ENCODE data around the gene PSMC6.

PSMC6 gene

DNA sequence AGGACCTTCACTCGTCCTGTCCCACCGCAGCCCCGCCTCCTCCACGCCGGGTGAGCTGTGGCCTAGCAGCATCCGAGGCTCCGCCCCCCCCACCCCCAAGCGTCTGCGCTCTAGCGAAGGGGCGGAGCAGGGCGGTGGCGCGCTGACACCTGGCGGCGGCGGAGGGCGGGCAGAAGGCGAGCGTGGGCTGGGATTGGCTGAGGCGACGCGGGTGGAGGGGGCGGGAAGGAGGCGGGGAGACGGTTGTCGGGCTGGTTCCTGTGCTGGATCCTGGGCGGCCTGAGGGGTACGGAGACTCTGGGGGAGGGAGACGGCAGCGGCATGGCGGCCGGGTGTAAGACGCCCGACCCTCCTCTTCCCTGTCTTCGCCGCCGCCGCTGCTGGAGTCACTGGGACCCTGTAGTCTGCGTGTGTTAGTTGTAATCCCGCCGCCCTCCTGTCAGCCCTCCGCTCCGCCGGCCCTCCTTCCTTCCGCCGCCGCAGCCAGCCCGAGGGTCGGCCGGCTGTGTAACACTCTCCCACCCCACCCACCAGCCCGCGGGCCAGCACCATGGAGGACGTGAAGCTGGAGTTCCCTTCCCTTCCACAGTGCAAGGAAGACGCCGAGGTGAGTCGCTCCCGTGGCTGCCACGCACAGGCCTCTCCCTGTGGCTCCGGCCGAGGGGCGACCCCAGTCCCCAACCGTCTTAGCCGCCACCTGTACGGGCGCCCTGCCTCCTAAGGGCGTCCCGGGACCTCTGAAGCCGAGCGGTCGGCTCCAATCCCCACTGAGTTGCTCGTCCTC lies 23.1 kb downstream of the PSMC6 start, which contains the start of gene STYX (continued):
- TF ChIP-seq, protein P1, sequence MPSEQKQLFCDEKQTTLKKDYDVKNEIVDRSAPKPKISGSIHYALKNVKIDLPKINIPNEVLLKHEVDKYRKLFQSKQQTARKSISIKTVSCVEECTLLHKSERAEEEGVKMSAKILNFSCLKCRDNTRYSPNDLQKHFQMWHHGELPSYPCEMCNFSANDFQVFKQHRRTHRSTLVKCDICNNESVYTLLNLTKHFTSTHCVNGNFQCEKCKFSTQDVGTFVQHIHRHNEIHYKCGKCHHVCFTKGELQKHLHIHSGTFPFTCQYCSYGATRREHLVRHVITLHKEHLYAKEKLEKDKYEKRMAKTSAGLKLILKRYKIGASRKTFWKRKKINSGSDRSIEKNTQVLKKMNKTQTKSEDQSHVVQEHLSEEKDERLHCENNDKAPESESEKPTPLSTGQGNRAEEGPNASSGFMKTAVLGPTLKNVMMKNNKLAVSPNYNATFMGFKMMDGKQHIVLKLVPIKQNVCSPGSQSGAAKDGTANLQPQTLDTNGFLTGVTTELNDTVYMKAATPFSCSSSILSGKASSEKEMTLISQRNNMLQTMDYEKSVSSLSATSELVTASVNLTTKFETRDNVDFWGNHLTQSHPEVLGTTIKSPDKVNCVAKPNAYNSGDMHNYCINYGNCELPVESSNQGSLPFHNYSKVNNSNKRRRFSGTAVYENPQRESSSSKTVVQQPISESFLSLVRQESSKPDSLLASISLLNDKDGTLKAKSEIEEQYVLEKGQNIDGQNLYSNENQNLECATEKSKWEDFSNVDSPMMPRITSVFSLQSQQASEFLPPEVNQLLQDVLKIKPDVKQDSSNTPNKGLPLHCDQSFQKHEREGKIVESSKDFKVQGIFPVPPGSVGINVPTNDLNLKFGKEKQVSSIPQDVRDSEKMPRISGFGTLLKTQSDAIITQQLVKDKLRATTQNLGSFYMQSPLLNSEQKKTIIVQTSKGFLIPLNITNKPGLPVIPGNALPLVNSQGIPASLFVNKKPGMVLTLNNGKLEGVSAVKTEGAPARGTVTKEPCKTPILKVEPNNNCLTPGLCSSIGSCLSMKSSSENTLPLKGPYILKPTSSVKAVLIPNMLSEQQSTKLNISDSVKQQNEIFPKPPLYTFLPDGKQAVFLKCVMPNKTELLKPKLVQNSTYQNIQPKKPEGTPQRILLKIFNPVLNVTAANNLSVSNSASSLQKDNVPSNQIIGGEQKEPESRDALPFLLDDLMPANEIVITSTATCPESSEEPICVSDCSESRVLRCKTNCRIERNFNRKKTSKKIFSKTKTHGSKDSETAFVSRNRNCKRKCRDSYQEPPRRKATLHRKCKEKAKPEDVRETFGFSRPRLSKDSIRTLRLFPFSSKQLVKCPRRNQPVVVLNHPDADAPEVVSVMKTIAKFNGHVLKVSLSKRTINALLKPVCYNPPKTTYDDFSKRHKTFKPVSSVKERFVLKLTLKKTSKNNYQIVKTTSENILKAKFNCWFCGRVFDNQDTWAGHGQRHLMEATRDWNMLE (tag by site-specific recombination; conservative IDR thresholded peaks at IDR 0.05; ENCODE audit: low read depth): no peak
- TF ChIP-seq, protein P2, sequence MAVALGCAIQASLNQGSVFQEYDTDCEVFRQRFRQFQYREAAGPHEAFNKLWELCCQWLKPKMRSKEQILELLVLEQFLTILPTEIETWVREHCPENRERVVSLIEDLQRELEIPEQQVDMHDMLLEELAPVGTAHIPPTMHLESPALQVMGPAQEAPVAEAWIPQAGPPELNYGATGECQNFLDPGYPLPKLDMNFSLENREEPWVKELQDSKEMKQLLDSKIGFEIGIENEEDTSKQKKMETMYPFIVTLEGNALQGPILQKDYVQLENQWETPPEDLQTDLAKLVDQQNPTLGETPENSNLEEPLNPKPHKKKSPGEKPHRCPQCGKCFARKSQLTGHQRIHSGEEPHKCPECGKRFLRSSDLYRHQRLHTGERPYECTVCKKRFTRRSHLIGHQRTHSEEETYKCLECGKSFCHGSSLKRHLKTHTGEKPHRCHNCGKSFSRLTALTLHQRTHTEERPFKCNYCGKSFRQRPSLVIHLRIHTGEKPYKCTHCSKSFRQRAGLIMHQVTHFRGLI (tag by site-specific recombination; IDR thresholded peaks at IDR 0.05): no peak
- TF ChIP-seq ZNF202 (tag by site-specific recombination; IDR thresholded peaks at IDR 0.05; ENCODE audit: borderline replicate concordance): no peak
- TF ChIP-seq ZNF138 (tag by site-specific recombination; IDR thresholded peaks at IDR 0.05; ENCODE audit: borderline replicate concordance): no peak
- TF ChIP-seq, protein P3, sequence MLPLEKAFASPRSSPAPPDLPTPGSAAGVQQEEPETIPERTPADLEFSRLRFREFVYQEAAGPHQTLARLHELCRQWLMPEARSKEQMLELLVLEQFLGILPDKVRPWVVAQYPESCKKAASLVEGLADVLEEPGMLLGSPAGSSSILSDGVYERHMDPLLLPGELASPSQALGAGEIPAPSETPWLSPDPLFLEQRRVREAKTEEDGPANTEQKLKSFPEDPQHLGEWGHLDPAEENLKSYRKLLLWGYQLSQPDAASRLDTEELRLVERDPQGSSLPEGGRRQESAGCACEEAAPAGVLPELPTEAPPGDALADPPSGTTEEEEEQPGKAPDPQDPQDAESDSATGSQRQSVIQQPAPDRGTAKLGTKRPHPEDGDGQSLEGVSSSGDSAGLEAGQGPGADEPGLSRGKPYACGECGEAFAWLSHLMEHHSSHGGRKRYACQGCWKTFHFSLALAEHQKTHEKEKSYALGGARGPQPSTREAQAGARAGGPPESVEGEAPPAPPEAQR (tag by site-specific recombination; IDR thresholded peaks at IDR 0.05): no peak
- TF ChIP-seq, protein P4, sequence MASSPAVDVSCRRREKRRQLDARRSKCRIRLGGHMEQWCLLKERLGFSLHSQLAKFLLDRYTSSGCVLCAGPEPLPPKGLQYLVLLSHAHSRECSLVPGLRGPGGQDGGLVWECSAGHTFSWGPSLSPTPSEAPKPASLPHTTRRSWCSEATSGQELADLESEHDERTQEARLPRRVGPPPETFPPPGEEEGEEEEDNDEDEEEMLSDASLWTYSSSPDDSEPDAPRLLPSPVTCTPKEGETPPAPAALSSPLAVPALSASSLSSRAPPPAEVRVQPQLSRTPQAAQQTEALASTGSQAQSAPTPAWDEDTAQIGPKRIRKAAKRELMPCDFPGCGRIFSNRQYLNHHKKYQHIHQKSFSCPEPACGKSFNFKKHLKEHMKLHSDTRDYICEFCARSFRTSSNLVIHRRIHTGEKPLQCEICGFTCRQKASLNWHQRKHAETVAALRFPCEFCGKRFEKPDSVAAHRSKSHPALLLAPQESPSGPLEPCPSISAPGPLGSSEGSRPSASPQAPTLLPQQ (tag by site-specific recombination; IDR thresholded peaks at IDR 0.05): peak; percentile 59; the same call in 1 of the 2 replicates
- no peak for TF ChIP-seq HOXC10 (CRISPR knock-in tag; IDR thresholded peaks at IDR 0.05)
- no peak for TF ChIP-seq ZNF560 (tag by site-specific recombination; IDR thresholded peaks at IDR 0.05; ENCODE audit: borderline replicate concordance)
- TF ChIP-seq ZBTB8A (tag by site-specific recombination; IDR thresholded peaks at IDR 0.05): peak; percentile 61; the same call in 1 of the 2 replicates
- TF ChIP-seq, protein P5, sequence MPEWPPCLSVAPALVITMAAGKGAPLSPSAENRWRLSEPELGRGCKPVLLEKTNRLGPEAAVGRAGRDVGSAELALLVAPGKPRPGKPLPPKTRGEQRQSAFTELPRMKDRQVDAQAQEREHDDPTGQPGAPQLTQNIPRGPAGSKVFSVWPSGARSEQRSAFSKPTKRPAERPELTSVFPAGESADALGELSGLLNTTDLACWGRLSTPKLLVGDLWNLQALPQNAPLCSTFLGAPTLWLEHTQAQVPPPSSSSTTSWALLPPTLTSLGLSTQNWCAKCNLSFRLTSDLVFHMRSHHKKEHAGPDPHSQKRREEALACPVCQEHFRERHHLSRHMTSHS (tag by site-specific recombination; IDR thresholded peaks at IDR 0.05): no peak
- no peak for TF ChIP-seq ZNF23 (tag by site-specific recombination; IDR thresholded peaks at IDR 0.05; ENCODE audit: borderline replicate concordance)
- TF ChIP-seq ZNF792 (tag by site-specific recombination; IDR thresholded peaks at IDR 0.05): no peak
- TF ChIP-seq, protein P6, sequence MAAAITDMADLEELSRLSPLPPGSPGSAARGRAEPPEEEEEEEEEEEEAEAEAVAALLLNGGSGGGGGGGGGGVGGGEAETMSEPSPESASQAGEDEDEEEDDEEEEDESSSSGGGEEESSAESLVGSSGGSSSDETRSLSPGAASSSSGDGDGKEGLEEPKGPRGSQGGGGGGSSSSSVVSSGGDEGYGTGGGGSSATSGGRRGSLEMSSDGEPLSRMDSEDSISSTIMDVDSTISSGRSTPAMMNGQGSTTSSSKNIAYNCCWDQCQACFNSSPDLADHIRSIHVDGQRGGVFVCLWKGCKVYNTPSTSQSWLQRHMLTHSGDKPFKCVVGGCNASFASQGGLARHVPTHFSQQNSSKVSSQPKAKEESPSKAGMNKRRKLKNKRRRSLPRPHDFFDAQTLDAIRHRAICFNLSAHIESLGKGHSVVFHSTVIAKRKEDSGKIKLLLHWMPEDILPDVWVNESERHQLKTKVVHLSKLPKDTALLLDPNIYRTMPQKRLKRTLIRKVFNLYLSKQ (tag by site-specific recombination; IDR thresholded peaks at IDR 0.05; ENCODE audit: borderline replicate concordance): no peak
- TF ChIP-seq ZNF335 (tag by site-specific recombination; conservative IDR thresholded peaks at IDR 0.05): peak; percentile 37; the same call in 1 of the 2 replicates
- peak; percentile 98 for TF ChIP-seq SP3 (tag by site-specific recombination; IDR thresholded peaks at IDR 0.05)
- no peak for TF ChIP-seq ZNF654 (tag by site-specific recombination; IDR thresholded peaks at IDR 0.05; ENCODE audit: low read depth)
- TF ChIP-seq ZNF521 (tag by site-specific recombination; IDR thresholded peaks at IDR 0.05): no peak
- peak; percentile 93 for TF ChIP-seq GLIS2 (tag by site-specific recombination; IDR thresholded peaks at IDR 0.05)
- no peak for TF ChIP-seq ZNF48 (tag by site-specific recombination; IDR thresholded peaks at IDR 0.05)
- peak; percentile 44; the same call in 1 of the 2 replicates for TF ChIP-seq ZNF843 (tag by site-specific recombination; IDR thresholded peaks at IDR 0.05)
- peak; percentile 38; the same call in 1 of the 2 replicates for TF ChIP-seq ZNF394 (tag by site-specific recombination; IDR thresholded peaks at IDR 0.05; ENCODE audit: borderline replicate concordance)
- TF ChIP-seq IKZF3 (tag by site-specific recombination; IDR thresholded peaks at IDR 0.05): no peak
- TF ChIP-seq ZNF19 (tag by site-specific recombination; IDR thresholded peaks at IDR 0.05; ENCODE audit: low read depth): no peak
- no peak for TF ChIP-seq ZNF514 (tag by site-specific recombination; IDR thresholded peaks at IDR 0.05)
- TF ChIP-seq ZNF473 (tag by site-specific recombination; IDR thresholded peaks at IDR 0.05): no peak
- TF ChIP-seq ZNF623 (tag by site-specific recombination; IDR thresholded peaks at IDR 0.05): no peak
- TF ChIP-seq ZNF112 (tag by site-specific recombination; IDR thresholded peaks at IDR 0.05): no peak
- TF ChIP-seq ZNF768 (tag by site-specific recombination; IDR thresholded peaks at IDR 0.05): no peak; the same call in 1 of the 2 replicates

Data from HEK293 (cell line).